ENCODE results near the gene TAF1C.

GRCh38 chr16:84178146-84178765 lies 8.6 kb downstream of the TAF1C start:
- TF ChIP-seq CTCF (conservative IDR thresholded peaks at IDR 0.05) (no peak), EZH2 (IDR thresholded peaks at IDR 0.05; ENCODE audit: low read depth) (no peak)
